Measurements from ENCODE around the gene KCNAB1.

KCNAB1 gene

DNA sequence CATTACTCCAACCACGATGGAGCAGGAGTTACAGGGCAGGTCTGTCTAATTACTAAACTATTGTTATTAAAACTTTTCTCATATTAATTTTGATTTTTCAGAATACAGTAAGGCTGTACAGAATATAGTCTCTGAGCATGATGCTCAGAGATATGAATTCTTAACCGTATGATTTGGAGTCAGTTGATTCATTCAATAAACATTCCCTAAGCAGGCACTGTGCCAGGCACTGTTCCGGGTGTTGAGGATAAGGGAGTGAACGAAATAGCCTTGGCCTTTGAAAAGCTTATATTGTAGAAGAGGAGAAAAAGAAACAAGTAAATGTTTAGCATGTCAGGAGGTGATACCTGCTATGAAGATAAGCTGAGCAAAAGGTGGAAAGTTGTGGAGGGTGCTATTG lies 187.3 kb downstream of the KCNAB1 start:
- in situ Hi-C loops (cut with HindIII; ENCODE audit: low sequenced_read_pairs): no loop called here

DNA sequence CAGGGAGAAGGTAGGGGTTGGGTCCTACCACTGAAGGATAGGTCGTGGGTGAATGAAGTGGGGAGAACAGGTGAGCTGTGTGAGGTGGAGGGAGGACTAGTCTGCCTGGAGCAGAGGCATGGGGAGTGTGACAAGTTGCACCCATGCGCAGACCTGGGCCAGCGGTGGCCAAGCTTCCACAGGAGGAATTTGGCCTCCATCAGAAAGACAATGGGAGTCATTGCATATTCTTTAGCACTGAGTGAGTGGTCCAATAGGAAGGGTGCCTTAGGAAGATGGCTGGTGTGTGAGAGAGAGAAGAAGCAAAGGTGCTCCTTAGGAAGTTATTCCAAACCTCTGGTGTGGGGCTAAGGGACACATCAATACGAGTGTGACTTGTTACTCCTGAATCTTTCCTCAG lies 191.1 kb downstream of the KCNAB1 start:
- in situ Hi-C loops (cut with HindIII; ENCODE audit: low sequenced_read_pairs): no loop called here

DNA sequence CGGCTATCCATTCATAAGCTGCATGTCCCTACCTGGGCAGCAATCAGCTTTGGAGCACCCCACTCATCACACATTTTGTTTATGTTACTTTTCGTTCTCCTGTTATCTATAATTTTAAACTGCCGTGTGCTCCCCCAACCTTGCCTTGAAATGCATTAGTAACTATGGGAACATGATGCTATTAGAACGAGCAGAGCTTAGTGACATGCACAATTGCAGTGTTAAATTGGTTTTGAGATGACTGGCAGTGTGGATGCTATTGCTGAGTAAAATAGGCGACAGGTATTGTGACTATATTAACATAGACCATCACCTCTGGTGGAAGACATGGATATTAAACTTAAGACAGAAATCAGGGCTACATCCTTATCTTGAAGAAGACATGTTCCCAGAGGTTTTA lies 191.6 kb downstream of the KCNAB1 start:
- in situ Hi-C loops (cut with HindIII; ENCODE audit: low sequenced_read_pairs): no loop called here

DNA sequence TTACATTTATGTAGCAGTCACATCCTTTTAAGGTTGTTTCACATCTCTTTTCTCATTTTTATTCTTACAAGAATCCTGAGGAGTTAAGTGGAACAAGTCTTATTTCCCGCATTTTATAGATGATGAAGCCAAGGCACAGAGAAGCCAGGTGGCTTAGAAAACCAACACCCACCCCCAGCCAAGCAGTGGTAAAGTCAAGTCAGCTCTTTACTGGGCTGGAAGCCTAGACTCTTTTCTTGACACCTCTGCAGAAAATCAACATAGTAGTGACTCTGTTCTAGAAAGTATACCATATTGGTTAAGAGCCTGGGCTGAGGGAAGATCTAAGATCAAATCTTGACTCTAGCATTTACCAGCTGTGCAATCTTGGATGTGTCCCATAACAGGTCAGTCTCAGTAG lies 195.7 kb downstream of the KCNAB1 start:
- in situ Hi-C loops (cut with HindIII; ENCODE audit: low sequenced_read_pairs): no loop called here

DNA sequence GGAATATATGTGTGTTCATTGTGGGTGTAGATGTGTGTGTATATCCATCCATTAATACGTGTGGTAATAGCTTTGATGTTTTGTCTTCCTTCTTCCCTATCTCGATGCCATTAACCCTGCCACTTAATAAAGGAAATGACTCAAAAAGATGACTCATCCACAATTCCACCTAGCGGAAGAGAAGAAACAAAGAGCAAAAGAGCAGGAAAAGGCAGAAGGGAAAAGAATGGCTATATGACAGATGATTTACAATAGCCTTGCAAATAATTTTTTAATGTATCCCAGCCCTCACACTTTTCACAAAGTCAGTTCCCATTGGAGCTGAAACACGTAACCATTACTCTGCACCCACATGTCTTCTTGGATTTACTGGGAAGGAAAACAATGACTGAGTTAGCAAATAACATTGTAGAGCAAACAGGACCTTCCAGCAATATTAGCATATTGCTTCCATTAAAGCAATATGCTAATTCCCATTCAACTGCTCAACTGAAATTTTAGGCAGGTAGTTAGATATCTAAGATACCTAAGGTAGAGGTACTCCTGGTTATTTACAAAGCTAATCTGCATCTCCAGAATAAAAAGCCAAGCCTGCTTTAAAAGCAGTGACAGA lies 197.2 kb downstream of the KCNAB1 start:
- in situ Hi-C loops (cut with HindIII; ENCODE audit: low sequenced_read_pairs): no loop called here

DNA sequence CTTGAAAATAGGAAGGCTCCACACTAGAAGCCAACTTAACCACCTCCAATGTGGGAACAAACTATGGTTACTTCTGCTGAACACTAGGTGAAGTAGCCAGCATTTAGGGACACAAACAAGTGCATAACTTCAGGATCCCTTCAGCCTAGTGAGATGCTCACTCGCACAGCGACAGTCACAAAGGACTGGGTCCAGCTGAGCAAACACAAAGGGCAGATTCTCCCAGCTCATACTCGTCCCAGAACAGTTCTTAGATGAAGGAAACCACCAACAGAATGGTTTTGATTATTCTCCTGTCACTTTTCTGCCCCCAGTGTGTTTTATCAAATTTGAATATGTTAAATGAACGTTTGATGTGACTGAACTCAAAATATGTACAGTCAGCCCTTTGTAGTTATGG lies 201.6 kb downstream of the KCNAB1 start:
- in situ Hi-C loops (cut with HindIII; ENCODE audit: low sequenced_read_pairs): no loop called here

DNA sequence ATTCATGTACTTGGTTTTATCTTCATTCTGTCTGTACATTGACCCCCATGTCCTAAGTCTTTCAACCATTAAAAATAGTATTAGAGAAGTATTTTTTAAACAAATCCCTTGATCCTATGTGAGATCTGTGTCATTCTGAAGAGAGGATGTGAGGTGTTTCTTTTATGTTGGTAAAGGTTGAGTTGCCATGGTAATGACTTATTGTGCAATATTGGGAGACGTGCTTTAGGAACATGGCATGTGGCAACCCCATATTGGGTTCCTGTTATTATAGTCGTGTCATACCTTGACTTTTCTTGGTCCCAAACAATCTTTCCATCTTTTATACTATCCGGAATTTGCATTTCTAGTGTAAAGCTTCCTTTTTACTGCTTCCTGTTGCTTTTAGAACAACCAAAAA lies 203.1 kb downstream of the KCNAB1 start:
- in situ Hi-C loops (cut with HindIII; ENCODE audit: low sequenced_read_pairs): no loop called here

DNA sequence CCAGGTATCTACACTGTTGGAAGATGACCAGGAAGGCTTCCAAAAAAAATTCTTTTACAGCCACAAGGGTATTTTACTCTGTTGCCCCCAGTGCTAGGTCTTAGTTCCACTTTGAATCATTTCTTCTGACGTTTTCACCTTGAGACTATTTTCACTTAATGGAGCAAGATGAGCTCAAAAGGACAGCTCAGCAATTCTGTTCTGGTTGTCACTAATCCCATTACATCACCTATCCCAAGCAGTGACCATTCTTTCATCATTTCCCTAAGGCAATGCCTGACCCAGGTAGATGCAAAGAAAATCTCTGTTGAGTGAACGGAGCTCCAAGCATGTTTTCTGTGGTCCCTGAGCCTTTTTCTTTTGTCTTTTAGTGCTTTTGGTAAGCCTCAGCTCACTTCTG lies 210.0 kb downstream of the KCNAB1 start:
- in situ Hi-C loops (cut with HindIII; ENCODE audit: low sequenced_read_pairs): no loop called here

DNA sequence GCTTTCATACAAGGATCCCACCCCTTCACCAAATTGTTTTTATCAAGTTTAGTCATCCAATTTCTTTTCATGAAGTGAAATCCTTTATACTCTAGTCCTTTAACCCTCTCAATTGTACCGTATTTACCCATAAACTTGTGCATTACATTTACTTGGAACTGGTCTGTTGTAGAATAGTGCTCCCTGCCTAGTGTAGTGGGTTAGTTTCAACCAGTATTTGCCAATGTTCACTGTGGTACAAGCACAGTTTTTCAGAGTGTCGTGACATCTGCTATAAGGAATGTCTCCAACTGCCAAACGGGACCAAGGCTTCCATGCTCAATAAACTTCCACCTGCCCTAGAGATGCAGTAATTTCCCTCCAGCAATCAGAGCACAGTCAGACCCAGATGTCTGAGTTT lies 211.9 kb downstream of the KCNAB1 start:
- in situ Hi-C loops (cut with HindIII; ENCODE audit: low sequenced_read_pairs): no loop called here

DNA sequence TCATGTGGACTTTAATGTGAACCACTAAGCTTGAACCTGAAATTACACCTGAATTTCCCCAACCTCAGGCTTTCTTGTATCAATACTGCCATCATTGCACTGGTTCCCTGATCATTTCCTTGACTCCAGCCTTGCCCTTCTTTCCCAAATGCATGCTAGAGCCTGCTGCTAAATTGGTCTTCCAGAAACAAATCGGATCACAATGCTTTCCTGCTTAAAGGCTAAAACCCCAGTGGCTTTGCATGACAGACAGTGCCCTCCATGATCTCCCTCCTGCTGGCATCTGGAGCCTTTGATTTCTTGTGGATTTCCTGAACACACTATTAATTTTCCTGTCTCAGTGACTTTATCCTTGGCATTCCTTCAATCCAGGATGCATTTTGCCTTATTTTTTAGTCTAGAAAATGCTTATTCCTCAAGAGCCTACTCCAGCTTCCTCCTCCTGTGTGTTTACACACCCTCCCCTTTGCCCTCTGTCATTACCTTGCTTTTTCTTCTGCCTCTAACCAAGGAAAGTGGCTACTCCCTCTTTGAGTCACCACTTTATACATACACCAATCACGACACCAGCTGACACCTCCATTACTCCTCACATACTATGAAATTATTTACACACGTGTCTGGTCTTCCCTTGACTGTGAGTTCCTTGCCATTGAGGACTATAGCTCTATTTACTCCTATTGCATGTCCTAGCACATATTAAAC lies 214.6 kb downstream of the KCNAB1 start:
- in situ Hi-C loops (cut with HindIII; ENCODE audit: low sequenced_read_pairs): no loop called here

DNA sequence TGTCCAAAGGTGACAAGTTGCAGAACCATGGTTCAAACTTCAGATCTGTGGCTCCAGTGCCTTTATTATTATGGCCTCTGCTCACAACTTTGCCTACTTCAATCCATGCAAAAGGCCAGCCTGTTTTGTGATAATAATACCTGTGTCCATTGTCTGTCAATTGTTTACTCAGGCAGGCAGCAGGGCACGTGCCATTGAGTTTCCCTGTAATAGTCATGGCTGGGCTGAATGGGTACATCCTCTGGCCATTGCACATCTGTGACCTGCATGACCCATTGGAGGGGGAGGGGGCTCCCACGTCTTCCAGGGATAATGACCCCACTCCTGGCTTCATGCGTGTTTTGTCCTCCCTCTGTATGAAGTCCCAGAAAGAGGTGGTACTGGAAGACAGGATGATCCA lies 219.1 kb downstream of the KCNAB1 start:
- in situ Hi-C loops (cut with HindIII; ENCODE audit: low sequenced_read_pairs): no loop called here

DNA sequence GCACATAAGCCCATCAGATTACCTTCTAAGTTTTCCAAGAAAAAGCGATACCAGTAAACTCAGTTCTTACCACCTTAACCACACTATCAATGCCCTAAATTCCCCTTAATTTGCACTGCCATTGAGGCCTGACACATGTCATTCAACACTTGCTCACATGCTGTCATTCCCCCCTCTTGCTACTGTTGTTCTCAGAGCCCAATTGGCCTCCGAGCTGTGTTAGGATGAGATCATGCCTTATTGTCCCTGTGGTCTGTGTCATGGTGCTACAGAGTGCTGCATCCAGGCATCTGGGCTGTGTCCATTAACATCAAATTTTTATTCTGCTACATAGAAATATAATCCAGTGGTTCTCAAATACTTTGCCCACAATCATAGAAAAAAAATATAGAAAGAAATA lies 221.0 kb downstream of the KCNAB1 start:
- in situ Hi-C loops (cut with HindIII; ENCODE audit: low sequenced_read_pairs): no loop called here

DNA sequence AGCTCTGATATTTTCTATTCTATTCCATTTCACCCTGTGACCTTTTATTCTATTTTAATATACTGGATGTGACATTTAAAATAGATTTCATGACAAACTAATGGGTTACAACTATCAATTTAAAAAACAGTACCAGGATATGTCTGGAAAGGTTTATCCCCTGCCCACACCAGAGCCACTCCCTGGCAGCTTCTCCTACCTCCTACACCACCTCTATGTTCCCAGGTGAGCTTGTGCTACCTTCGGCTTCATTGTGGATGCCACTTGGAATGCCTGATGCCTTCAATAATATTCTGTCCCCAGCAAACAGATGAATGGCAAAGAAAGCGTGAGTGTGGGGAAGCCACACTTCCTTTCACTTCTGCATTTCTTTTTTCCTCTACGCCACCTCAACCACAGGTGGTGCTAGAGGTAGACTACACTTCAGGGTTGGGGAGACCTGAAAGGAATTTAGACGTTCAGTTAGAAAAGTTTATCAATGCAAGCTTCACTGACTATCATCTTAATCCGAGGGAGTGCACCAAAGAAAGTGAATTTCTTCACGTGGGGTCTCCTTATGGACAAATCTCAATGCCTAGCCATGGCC lies 221.5 kb downstream of the KCNAB1 start:
- in situ Hi-C loops (cut with HindIII; ENCODE audit: low sequenced_read_pairs): no loop called here

DNA sequence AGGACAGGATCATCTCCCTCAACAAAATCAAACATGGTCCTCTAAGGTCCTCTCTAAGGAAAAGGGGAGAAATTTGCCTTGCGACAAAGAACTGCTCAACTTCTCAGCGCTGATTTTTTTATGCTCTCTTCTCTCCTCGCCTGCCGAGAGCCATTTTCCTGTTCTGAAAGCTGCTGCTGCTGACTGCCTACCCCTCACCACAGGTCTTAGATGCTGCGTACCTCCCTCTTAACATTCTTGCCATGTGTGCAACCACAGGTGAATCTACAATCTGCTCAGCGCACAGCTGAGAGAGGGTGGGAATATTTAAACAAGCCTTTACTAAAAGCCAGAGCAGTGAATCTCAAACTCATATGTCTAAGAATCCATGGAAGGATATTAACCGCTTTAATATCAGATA lies 223.8 kb downstream of the KCNAB1 start:
- in situ Hi-C loops (cut with HindIII; ENCODE audit: low sequenced_read_pairs): no loop called here

DNA sequence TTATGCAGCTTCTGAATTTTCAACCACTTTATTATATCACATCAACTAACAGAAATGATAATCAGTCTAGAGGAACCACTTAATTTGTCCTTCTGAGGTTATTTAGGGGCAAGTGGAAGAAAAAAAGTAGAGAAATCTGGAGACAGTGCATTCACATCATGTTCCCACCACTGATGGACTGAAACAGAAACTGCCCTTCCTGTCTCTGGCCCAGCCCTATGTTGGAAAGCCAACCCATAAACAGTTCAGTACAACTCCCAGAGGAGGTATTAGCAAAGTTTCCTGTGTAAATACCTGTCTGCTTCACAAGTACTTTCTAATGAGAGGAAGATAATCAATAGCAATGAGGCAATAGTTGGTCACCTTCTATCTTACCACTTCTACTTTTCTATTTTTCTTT lies 228.7 kb downstream of the KCNAB1 start:
- in situ Hi-C loops (cut with HindIII; ENCODE audit: low sequenced_read_pairs): no loop called here

DNA sequence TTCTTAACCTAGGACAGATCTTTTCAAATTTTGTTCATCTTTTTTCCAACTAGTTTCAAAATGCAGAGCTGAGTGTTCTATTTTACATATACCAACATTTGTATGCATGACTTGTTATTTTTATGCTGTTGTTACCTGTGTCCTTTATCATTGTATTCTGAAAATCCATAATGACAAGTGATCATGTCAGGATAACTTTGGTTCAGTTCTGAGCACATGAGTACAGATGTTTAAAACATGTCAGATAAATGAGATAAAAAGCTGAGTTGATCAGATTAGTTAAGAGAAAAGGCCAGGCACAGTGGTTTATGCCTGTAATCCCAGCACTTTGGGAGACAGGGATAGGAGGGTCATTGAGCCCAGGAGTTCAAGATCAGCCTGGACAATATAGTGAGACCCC lies 229.6 kb downstream of the KCNAB1 start:
- in situ Hi-C loops (cut with HindIII; ENCODE audit: low sequenced_read_pairs): no loop called here

DNA sequence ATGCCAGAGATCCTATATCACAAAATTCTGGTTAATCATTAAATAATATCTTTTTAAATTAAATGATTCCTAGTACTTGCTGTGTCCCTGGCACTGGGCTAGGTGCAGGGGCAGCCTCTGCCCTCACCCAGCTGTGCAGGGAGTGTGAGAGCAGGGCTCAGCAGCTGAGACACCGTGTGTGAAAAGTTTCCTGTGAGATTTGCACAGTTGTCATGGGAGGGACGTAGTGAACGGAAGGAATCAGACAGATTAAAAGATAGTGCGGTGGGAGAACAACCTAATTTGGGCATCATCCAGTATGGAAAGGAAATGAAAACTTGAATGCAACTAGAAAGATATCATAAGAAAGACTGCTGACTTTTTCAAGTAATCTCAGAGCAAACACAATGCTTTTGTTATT lies 230.4 kb downstream of the KCNAB1 start:
- in situ Hi-C loops (cut with HindIII; ENCODE audit: low sequenced_read_pairs): no loop called here

DNA sequence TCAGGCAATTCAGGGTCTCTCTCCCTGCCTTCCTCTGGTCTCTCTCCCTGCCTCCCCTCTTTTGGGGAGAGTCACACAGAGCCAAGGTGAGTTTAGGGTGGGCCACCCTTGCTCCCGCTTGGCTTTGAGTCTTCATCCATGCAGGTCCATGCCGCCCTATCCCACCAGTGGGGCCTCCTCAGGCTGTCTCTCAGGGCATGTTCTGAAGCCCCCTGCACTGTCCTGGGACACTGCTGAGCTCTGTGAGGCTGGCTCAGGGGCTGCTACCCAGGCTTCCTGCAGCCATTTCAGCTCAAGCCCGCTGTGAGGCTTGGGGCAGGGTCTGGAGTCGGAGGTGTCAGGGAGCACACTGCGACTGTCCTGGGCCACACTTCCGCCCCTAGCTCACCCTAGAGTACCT lies 231.4 kb downstream of the KCNAB1 start:
- in situ Hi-C loops (cut with HindIII; ENCODE audit: low sequenced_read_pairs): no loop called here

DNA sequence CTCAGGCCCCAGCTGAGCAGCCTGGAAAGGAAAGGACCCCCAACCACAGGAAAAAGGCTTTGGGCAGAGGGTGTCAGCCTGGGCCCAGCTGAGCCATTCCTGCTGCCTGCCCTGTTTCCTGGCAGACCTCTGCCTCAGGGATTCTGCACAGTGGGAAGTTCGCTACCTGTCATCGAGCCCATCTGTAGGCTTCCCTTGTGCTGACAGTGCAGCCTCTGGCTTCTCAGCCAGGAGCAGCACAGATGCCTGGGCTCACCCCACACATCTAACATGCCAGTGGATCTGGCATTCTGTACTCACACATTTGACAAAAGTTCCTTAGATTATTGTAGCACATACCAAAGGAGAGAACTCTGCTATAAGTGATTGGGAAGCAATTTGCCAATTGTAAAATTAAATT lies 232.3 kb downstream of the KCNAB1 start:
- in situ Hi-C loops (cut with HindIII; ENCODE audit: low sequenced_read_pairs): no loop called here

DNA sequence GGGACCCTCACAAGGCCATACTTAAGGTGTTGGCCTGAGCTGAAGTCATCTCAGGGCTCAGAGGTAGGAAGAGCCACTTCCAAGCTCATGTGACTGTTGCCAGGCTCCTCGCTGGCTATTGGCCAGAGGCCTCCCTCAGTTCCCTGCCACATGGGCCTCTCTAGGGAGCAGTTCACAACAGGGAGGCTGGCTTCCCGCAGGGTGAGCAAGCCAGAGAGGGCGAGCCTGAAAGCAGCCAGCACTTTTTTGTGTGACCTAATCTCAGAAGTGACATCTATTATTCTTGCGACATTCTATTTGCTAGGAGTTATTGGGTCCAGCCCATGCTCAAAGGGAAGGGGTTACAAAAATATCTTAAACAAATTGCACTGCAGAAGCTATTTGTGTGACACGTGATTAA lies 233.2 kb downstream of the KCNAB1 start:
- in situ Hi-C loops (cut with HindIII; ENCODE audit: low sequenced_read_pairs): no loop called here

DNA sequence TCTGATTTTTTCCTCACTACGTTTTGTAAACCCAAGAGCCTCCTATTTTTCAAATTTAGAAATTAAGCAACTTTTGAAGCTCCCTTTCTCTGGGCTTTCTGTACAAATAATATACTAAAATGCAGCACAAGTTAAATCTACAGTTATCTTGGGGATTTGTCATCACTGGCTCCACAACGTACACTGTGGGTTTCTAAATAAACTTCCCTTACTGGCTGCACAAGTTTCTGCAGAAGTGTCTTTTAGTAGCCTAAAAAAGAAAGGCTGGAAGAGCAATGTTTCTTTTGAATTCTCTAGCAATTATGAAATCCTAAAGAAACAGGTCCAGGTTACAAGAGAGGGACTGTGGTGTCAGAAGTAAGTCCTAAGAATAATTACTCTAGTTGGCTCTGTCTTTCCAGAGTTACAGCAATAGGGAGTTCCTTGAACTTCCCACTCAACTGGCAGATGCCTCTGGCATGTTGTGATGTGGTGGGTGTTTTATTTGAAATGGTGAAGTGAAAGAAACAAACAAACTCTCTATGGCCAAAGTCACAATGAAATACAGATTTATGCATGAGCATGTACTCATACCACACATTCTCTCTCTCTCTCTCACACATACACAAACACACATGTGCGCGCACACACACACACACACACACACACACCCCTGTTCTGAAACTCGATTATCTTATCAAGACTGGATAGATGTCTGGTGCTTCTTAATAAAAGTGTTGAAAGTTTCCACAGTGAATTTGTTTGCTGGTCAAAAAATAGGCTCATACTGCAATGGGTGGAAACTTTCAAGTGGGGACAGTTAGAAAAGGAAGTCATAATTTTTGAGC lies 236.4 kb downstream of the KCNAB1 start:
- in situ Hi-C loops (cut with HindIII; ENCODE audit: low sequenced_read_pairs): no loop called here

DNA sequence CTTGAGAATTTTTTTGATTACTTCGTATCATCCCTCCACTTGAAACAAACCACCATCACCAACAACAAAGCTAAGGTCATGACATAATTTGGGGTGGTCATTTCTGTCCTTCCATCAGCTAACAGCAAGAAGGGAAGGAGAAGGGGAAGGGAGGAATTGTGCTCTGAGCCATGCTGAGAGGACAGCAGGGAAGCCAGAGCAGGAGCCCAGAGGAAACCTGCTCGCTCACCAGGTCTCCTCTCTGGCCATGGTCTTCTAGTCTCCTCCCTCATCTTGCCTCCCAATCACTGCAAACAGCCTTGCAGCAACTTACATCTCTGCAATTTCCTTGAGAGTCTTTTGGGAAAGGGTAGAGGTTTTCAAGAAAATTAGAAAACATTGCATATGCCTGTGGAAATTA lies 237.9 kb downstream of the KCNAB1 start:
- in situ Hi-C loops (cut with HindIII; ENCODE audit: low sequenced_read_pairs): no loop called here
